ENCODE data around the gene RBM33. TPM values are rescaled to one million over a fixed set of nuclear protein-coding genes. Genes with fewer than 3 reads are reported as not detected.

RBM33 gene
- total RNA-seq, 2 donors from 2014 or later: 86.8 to 87.1 TPM

GRCh38 chr7:155645662-155646061 is 1.2 kb downstream of the RBM33 start:
- Mint-ChIP-seq H3K27ac (peak overlapping the region; percentile 34), H3K4me1 (peaks cover 25% of the 10 kb centered on the region)
- 44 to 49% methylated on average over 6 to 7 of the region's 7 CpGs for WGBS, 2 experiments (ENCODE audit: insufficient coverage in 1 of 2, insufficient read length in 1 of 2)

GRCh38 chr7:155646669-155647068 is 2.2 kb downstream of the RBM33 start:
- H3K27ac Mint-ChIP-seq: peak overlapping the region; percentile 34
- TF ChIP-seq CTCF (conservative IDR thresholded peaks at IDR 0.05): no peak
- Histone ChIP-seq H3K4me1 (ENCODE audit: control insufficient read depth, insufficient read depth, low read length) (no peaks in the 10 kb centered on the region), H3K9ac (ENCODE audit: extremely low read depth, low read length, poor library complexity, severe bottlenecking) (no peak overlapping the region), H3K9me3 (ENCODE audit: control insufficient read depth, low read length) (peaks cover 48% of the 10 kb centered on the region), H3K27me3 (ENCODE audit: control insufficient read depth, insufficient read depth, low read length, poor library complexity, severe bottlenecking) (no peaks in the 10 kb centered on the region), H3K4me3 (ENCODE audit: low read length) (peak overlapping the region; percentile 96), H3K27ac (ENCODE audit: low read depth, low read length) (no peak overlapping the region), H3K36me3 (ENCODE audit: control insufficient read depth, insufficient read depth, low read length) (peaks cover 48% of the 10 kb centered on the region)
- peaks cover 41% of the 10 kb centered on the region for H3K9me3 Mint-ChIP-seq
- peaks cover 29% of the 10 kb centered on the region for H3K4me1 Mint-ChIP-seq
- no peak for DNase-seq
- 93 to 96% methylated on average over 5 to 7 of the region's 7 CpGs for WGBS, 2 experiments (ENCODE audit: insufficient coverage in 1 of 2, insufficient read length in 1 of 2)
- peak overlapping the region; percentile 85 for H3K4me3 Mint-ChIP-seq
- H3K27me3 Mint-ChIP-seq (ENCODE audit: insufficient read depth): no peaks in the 10 kb centered on the region
- peaks cover 61% of the 10 kb centered on the region for H3K36me3 Mint-ChIP-seq (ENCODE audit: low read depth)

More at GRCh38 chr7:155645662-155646061, 1.2 kb downstream of the RBM33 start:
- Histone ChIP-seq H3K9me3 (ENCODE audit: control insufficient read depth, low read length) (peaks cover 58% of the 10 kb centered on the region), H3K36me3 (ENCODE audit: control insufficient read depth, insufficient read depth, low read length) (peaks cover 58% of the 10 kb centered on the region), H3K27ac (ENCODE audit: low read depth, low read length) (no peak overlapping the region), H3K9ac (ENCODE audit: extremely low read depth, low read length, poor library complexity, severe bottlenecking) (peak overlapping the region; percentile 88), H3K4me3 (ENCODE audit: low read length) (peak overlapping the region; percentile 96), H3K4me1 (ENCODE audit: control insufficient read depth, insufficient read depth, low read length) (no peaks in the 10 kb centered on the region), H3K27me3 (ENCODE audit: control insufficient read depth, insufficient read depth, low read length, poor library complexity, severe bottlenecking) (no peaks in the 10 kb centered on the region)
- peaks cover 51% of the 10 kb centered on the region for H3K9me3 Mint-ChIP-seq
- peaks cover 67% of the 10 kb centered on the region for H3K36me3 Mint-ChIP-seq (ENCODE audit: low read depth)
- no peak for DNase-seq
- TF ChIP-seq CTCF (conservative IDR thresholded peaks at IDR 0.05): no peak
- H3K27me3 Mint-ChIP-seq (ENCODE audit: insufficient read depth): no peaks in the 10 kb centered on the region
- peak overlapping the region; percentile 85 for H3K4me3 Mint-ChIP-seq

GRCh38 chr7:155647302-155647701 is 2.8 kb downstream of the RBM33 start:
- WGBS, 2 experiments (ENCODE audit: insufficient coverage in 1 of 2, insufficient read length in 1 of 2): 76 to 80% methylated on average over 5 of the region's 5 CpGs
- Mint-ChIP-seq H3K27me3 (ENCODE audit: insufficient read depth) (no peaks in the 10 kb centered on the region), H3K4me3 (no peak overlapping the region), H3K27ac (no peak overlapping the region), H3K4me1 (peaks cover 35% of the 10 kb centered on the region), H3K36me3 (ENCODE audit: low read depth) (peaks cover 54% of the 10 kb centered on the region), H3K9me3 (peaks cover 35% of the 10 kb centered on the region)
- DNase-seq: no peak
- Histone ChIP-seq H3K9me3 (ENCODE audit: control insufficient read depth, low read length) (peaks cover 42% of the 10 kb centered on the region), H3K36me3 (ENCODE audit: control insufficient read depth, insufficient read depth, low read length) (peaks cover 41% of the 10 kb centered on the region), H3K27me3 (ENCODE audit: control insufficient read depth, insufficient read depth, low read length, poor library complexity, severe bottlenecking) (no peaks in the 10 kb centered on the region), H3K4me1 (ENCODE audit: control insufficient read depth, insufficient read depth, low read length) (no peaks in the 10 kb centered on the region), H3K27ac (ENCODE audit: low read depth, low read length) (no peak overlapping the region), H3K9ac (ENCODE audit: extremely low read depth, low read length, poor library complexity, severe bottlenecking) (no peak overlapping the region), H3K4me3 (ENCODE audit: low read length) (peak overlapping the region; percentile 96)
- TF ChIP-seq CTCF (conservative IDR thresholded peaks at IDR 0.05): no peak
